Spinal cord (tissue), 10 donors: ENCODE measurements around the gene RIMBP3C. TPM values are rescaled to one million over a fixed set of nuclear protein-coding genes. Genes with fewer than 3 reads are reported as not detected.
"Not testable (repeated sequence)": the region's sequence is repeated elsewhere in the genome, so short reads cannot be mapped to it uniquely, and the experiment has no call there.

Source experiments
- DNase-seq, 6 donors: peaks; one replicate each; pipeline versions ENCODE4 v3.0.0 to v3.0.0-alpha.2; 2013 to 2015; ENCODE audit warnings: low spot score in 6 of 6, low read depth in 4 of 6
- H3K27ac ChIP-seq: one replicate; pipeline ENCODE4 v1.5.1; 2013; ENCODE audit warnings: low read depth, low read length, control low read depth
- H3K27me3 ChIP-seq: one replicate; pipeline ENCODE4 v1.6.1; 2013; ENCODE audit warnings: low read length; ENCODE audit not compliant: control insufficient read depth, insufficient read depth
- H3K36me3 ChIP-seq: one replicate; pipeline ENCODE4 v1.6.1; 2013; ENCODE audit warnings: low read length; ENCODE audit not compliant: control insufficient read depth, insufficient read depth
- H3K4me1 ChIP-seq: one replicate; pipeline ENCODE4 v1.6.1; 2013; ENCODE audit warnings: low read length; ENCODE audit not compliant: control insufficient read depth, insufficient read depth
- H3K4me3 ChIP-seq: one replicate; pipeline ENCODE4 v1.5.1; 2013; ENCODE audit warnings: low read depth, low read length, control low read depth
- H3K9me3 ChIP-seq: one replicate; pipeline ENCODE4 v1.6.1; 2013; ENCODE audit warnings: low read length; ENCODE audit not compliant: control insufficient read depth, insufficient read depth
- WGBS: methylation state at CpG from one replicate; pipeline ENCODE4 v1.1.5; 2013; ENCODE audit warnings: missing lambda C conversion rate; ENCODE audit not compliant: insufficient coverage; 5-methylcytosine and 5-hydroxymethylcytosine counted together
- polyA plus RNA-seq, 2 donors: library from polyadenylated mRNA; unstranded; fragments of 120-200 nt; gene quantifications; one replicate each; pipeline ENCODE4 v1.2.1, GENCODE V29; 2013; ENCODE audit not compliant: insufficient read length in 2 of 2
- total RNA-seq, 2 donors: library from RNA; depleted of rRNA in 1 of 2; stranded (reverse); fragments of 120-200 nt in 1 of 2; fragments of >200 nt in 1 of 2; gene quantifications; one replicate each; pipeline versions ENCODE4 v1.2.3 to v1.2.4, GENCODE V29; 2013 to 2014
- donor health status: healthy.

RIMBP3C gene
- total and polyA plus RNA-seq, 4 donors: 0.30 to 0.83 (median 0.54) TPM

DNA sequence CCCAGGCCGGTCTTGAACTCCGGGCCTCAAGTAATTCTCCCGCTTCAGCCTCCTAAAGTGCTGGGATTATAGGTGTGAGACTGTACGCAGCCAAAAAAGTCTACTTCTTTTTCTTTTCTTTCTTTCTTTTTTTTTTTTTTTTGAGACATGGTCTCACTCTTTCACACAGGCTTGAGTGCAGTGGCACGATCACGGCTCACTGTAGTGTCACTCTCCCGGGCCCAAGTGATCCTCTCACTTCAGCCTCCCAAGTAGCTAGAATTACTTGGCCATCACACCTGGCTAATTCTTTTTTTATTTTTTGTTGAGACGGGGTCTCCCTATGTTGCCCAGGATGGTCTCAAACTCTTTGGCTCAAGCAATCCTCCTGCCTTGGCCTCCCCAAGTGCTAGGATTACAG is 12.7 kb upstream of the RIMBP3C start:
- H3K9me3 ChIP-seq: no peaks in the 10 kb centered on the region
- no peaks in the 10 kb centered on the region for H3K36me3 ChIP-seq
- WGBS: 92% methylated on average over 4 of the region's 8 CpGs
- H3K27me3 ChIP-seq: no peaks in the 10 kb centered on the region
- no peak for DNase-seq
- H3K27ac ChIP-seq: no peak overlapping the region
- H3K4me1 ChIP-seq: peaks cover 10% of the 10 kb centered on the region
- no peak overlapping the region for H3K4me3 ChIP-seq

DNA sequence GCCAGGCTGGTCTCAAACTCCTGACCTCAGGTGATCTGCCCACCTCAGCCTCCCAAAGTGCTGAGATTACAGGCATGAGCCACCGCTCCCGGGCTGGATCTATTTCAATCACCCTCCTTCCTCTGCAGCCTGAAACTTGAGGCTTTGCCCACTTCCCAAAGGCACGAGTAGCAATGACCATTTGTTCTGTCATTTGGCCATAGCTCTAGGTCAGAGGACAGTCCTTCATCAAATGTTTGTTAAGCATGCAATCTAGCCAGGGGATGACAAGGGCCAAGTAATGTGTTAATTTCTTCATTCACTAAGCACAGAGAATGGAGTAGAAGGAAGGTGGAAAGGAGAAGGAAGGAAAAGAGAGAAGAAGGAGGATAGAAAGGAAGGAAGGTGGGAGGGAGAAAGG is 9.4 kb upstream of the RIMBP3C start:
- H3K36me3 ChIP-seq, H3K27me3 ChIP-seq, H3K4me3 ChIP-seq, H3K27ac ChIP-seq, H3K4me1 ChIP-seq, DNase-seq, H3K9me3 ChIP-seq: not testable (repeated sequence)
- no CpG with 5 or more reads among the region's 3 CpGs for WGBS

DNA sequence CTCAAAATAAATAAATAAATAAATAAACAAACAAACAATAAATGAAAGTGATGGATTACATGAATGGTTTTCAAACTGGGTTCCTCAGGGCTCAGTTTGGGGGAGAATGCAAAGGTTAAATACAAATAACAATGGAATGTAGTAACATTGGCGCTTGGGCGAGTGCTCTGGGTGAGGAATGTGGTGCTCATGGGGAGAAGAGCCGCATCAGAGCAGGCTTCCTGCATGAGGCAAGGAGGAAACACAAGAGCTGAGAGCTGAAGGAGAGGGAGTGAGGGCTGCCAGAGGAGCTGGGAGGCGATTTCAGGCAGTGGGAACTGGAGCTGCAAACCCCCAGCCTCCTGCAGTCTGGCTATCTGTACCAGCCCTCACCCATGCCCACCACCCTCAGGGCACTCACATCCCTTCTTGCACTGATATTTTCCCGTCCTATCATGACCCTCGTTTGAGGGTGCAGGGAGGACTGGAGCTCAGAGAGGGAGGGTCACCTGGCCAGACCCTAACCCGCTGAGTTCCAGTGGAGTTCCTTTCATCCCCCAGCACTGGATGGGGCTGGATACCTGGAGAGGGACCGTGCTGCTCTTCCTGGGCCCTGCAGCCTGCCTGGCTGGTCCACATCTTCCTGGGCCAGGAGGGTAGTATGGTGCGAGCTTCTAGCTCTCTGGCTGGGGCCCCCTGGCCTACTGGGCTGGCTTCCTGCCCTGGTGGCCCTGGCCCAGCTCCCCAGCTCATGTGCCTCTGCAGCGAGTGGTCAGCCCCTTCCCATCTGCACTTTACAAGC is 8.3 kb upstream of the RIMBP3C start:
- not testable (repeated sequence) for H3K27ac ChIP-seq, H3K27me3 ChIP-seq, H3K9me3 ChIP-seq, H3K4me1 ChIP-seq, DNase-seq, H3K4me3 ChIP-seq, H3K36me3 ChIP-seq
- 100% methylated on average over 1 of the region's 10 CpGs for WGBS

DNA sequence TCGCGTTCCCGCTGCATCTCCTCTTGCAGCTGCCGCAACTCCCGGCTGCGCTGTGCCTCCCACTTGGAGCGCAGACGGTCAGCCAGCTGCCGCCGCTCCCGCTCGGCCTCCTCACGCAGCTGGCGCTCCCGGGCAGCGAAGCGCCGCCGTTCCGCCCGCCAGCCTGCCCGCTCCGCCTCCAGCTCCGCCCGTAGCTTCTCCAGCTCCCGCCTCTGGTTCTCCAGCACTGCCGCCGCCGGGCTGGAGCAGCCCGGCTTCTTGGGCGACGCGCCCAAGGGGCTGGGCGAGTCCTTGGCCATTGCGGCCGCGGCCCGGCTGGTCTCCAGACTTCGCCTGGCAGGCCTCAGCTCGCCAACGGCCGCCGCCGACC is 598 bp downstream of the RIMBP3C start:
- not testable (repeated sequence) for H3K9me3 ChIP-seq, H3K4me3 ChIP-seq, H3K27me3 ChIP-seq, H3K27ac ChIP-seq, H3K4me1 ChIP-seq, DNase-seq, H3K36me3 ChIP-seq
- WGBS: no CpG with 5 or more reads among the region's 44 CpGs

DNA sequence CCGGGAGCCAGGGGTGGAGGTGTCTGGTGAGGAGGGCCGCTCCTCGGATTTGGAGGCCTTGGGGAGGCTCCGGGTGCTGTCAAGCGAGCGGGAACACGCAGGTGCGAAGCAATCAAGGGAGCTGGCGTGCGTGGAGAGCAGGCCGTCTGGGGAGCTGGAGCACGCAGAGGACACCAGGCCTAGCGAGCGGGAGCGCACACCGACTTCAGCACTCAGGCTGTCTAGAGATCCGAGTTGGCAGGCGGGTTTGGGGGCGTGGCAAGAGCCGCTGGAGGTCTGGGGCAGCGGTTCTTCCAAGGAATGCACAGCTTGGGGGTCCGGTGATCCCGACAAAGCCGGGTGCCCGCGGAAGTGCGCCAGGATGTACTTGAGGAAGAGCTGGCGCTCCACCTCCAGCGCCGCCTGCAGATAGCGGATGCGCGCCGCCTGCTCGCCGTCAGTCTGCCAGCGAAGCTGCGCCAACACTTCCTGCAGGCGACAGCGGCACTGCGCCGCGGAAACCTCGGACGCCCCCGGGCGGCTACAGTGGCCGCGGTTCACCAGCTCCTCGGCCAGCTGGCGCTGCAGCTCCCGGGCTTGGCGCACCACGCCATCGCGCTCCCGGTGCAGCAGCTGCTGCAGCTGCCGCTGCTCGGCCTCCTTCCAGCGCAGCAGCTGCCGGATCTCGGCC is 1.1 kb downstream of the RIMBP3C start:
- H3K9me3 ChIP-seq, H3K36me3 ChIP-seq, DNase-seq, H3K4me3 ChIP-seq, H3K4me1 ChIP-seq, H3K27ac ChIP-seq, H3K27me3 ChIP-seq: not testable (repeated sequence)
- WGBS: no CpG with 5 or more reads among the region's 62 CpGs

DNA sequence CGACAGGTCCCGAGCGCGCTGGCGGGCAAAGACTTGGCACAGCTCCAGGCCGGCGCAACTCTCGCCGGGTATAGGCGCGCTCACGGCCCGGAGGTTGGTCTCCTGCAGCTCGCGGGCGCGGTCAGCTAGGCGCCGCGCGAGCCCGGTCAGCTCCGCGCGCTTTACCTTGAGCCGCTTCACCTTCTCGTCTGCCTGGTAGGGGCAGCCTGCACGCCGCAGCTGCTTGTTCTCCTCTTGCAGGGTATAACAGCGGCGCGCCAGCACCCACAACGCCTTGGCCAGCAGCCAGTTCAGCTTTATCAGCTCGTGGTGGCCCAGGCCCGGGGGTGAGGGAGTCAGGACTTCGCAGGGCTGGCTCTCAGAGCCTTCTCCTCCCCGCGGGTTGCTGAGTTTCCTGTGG is 1.7 kb downstream of the RIMBP3C start:
- not testable (repeated sequence) for DNase-seq, H3K27me3 ChIP-seq, H3K9me3 ChIP-seq, H3K27ac ChIP-seq, H3K4me1 ChIP-seq, H3K4me3 ChIP-seq, H3K36me3 ChIP-seq
- no CpG with 5 or more reads among the region's 38 CpGs for WGBS

DNA sequence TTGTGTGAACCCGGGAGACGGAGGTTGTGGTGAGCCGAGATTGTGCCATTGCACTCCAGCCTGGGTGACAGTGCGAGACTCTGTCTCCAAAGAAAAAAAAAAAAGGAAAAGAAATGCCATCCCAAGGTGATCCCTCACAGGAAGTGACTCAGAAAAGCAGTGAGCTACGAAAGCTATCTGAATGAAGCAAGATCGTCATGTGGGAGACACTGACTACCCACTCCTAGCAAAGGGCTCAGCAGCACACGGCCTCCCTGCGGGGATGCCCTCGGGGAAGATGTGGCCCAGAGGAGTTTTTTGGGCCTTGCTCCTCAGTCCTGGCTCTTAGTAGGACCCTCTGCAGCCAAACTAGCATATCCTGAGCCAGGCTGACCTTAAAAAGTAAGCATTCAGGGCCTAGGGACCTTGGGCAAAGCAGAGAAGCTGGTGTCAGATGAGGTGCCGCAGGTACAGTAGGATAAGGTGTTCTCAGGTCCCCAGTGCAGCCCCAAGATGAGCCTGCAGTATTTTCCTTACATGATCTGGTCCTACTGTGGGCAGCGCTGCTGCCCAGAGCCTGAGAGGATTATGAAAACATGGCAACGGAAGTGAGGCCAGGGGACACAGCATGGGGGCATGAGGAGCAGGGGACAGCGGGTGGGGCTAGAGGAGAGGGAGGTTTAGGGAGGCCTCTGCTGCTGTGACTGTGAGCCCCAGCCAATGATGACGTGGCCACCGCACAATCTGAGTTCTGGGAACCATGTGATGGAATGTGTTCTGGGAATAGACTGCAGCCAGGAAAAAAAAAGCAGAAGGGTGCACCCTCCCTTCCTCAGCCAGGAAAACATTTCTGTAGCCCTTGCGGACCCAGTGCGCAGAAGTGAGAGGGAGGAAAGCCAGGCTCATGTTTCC is 6.6 kb downstream of the RIMBP3C start:
- no CpG with 5 or more reads among the region's 17 CpGs for WGBS

DNA sequence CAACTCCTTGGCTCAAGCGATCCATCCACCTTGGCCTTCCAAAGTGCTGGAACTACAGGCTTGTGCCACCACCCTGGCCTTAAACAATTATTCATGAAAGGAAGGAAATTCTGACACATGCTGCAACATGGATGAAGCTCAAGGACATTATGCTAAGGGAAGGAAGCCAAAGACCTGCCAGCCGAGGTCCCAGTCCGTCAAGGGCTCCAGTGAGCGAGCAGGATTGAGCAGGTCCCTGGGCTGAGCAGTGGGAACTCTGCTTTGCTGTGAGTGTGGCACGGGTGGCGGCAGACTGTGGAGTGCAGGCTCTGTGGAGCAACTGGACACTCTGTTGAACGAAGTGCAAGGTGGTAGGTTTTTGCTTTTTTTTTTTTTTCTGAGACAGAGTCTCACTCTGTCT is 11.4 kb downstream of the RIMBP3C start:
- H3K36me3 ChIP-seq, H3K27me3 ChIP-seq, H3K27ac ChIP-seq, H3K4me1 ChIP-seq, H3K9me3 ChIP-seq, H3K4me3 ChIP-seq, DNase-seq: not testable (repeated sequence)
- no CpG with 5 or more reads among the region's 7 CpGs for WGBS

More for the DNA sequence above, 6.6 kb downstream of the RIMBP3C start:
- H3K27me3 ChIP-seq, H3K9me3 ChIP-seq, H3K27ac ChIP-seq, DNase-seq, H3K36me3 ChIP-seq, H3K4me3 ChIP-seq, H3K4me1 ChIP-seq: not testable (repeated sequence)

DNA sequence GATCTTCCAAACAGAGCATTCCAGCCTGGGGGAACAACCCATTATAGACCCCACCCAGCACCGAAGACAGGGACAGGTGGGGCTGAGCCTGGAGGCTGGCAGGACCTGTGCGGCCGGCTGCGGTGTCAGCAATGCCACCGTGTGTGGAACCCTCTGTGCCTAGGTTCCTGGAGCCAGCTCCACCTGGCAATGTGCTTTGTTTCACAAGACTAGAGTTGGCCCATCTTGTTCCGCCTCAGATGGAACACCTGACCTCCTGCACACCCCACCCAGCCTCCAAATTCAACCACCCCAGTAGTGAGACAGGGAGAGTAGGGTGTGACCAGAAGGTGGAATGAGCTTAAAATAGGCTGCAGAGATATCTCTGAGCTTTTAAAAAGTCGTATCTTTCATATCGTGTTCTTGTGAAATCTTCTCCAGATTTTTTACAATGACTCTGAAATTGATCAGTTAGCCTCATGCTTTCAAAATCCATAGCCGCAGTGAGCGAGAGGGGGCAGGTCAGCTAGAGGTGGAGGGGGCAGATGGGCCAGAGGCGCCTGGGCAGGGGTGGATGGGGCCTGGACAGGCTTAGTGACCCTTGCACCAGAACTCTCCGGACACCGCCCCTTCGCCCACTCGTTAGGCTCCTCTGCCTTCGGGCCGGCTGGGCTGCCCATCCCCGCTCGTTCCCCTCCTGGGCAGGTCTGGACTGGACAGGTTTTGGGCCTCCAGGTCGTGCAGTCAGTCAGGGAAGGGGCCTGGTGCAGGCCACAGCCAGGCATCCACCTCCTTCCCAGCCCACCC is 18.2 kb downstream of the RIMBP3C start:
- not testable (repeated sequence) for DNase-seq, H3K27ac ChIP-seq, H3K4me1 ChIP-seq, H3K4me3 ChIP-seq, H3K9me3 ChIP-seq, H3K27me3 ChIP-seq, H3K36me3 ChIP-seq
- WGBS: no CpG with 5 or more reads among the region's 20 CpGs
